Calu3 (cell line): ENCODE results near the gene CCDC70. TPM values are rescaled to one million over a fixed set of nuclear protein-coding genes. Genes with fewer than 3 reads are reported as not detected.

Source experiments
- BruUV-seq: library from RNA; stranded (reverse); fragments of 400-500 nt; replicated peaks from 2 replicates; lab custom pipeline; 2021; lab: Mats Ljungman, UMichigan
- CTCF ChIA-PET: fragments of 300-600 bp; sonication (Branson Sonifier 250); formaldehyde crosslinking; loops from one replicate; lab custom pipeline; 2022; ENCODE audit warnings: antibody characterized with exemption; lab: Charles Lee
- DNase-seq: peaks from one replicate; pipeline ENCODE4 v3.0.0; 2022
- H3K27ac Mint-ChIP-seq: one replicate; pipeline ENCODE4 v1.8.0; 2022; ENCODE audit warnings: mixed read lengths; ENCODE audit not compliant: unreplicated experiment
- H3K27me3 Mint-ChIP-seq: one replicate; pipeline ENCODE4 v1.8.0; 2022; ENCODE audit warnings: mixed read lengths; ENCODE audit not compliant: unreplicated experiment
- H3K36me3 Mint-ChIP-seq: one replicate; pipeline ENCODE4 v1.8.0; 2022; ENCODE audit warnings: mild to moderate bottlenecking, moderate library complexity, mixed read lengths; ENCODE audit not compliant: insufficient read depth, unreplicated experiment
- H3K4me1 Mint-ChIP-seq: one replicate; pipeline ENCODE4 v1.8.0; 2022; ENCODE audit warnings: mild to moderate bottlenecking, low read depth, mixed read lengths; ENCODE audit not compliant: unreplicated experiment
- H3K4me3 Mint-ChIP-seq: one replicate; pipeline ENCODE4 v1.8.0; 2022; ENCODE audit warnings: mild to moderate bottlenecking, low read depth, moderate library complexity, mixed read lengths; ENCODE audit not compliant: unreplicated experiment
- H3K9me3 Mint-ChIP-seq: one replicate; pipeline ENCODE4 v1.8.0; 2022; ENCODE audit warnings: low read depth, mixed read lengths; ENCODE audit not compliant: unreplicated experiment
- CTCF ChIP-seq: fragments of 200-600 bp; IDR thresholded peaks from one replicate; pipeline ENCODE4 v1.8.0; 2022; ENCODE audit warnings: antibody characterized with exemption; ENCODE audit not compliant: unreplicated experiment
- intact Hi-C: fragments of 100-400 bp; cut with micrococcal nuclease; formaldehyde crosslinking; loops from one replicate; pipeline ENCODE4 v1.10.0; 2022; ENCODE audit not compliant: unreplicated experiment
- total RNA-seq: library from RNA; stranded (reverse); gene quantifications from 2 replicates; pipeline ENCODE4 v1.2.3, GENCODE V29; 2022

CCDC70 gene
- total RNA-seq, 1 experiment from 2014 or later, result not detected

- peaks cover 11% of the 10 kb centered on the region for H3K4me1 Mint-ChIP-seq
- H3K9me3 Mint-ChIP-seq, result no peaks in the 10 kb centered on the region
- intact Hi-C loops, result no loop called here
- H3K27me3 Mint-ChIP-seq, result peaks cover 54% of the 10 kb centered on the region
- DNase-seq, result no peak
- BruUV-seq, result no TSS peak
- H3K36me3 Mint-ChIP-seq, result no peaks in the 10 kb centered on the region
- TF ChIP-seq CTCF, result no peak
- CTCF ChIA-PET, result no interaction called here
- no peak overlapping the region for H3K4me3 Mint-ChIP-seq
- H3K27ac Mint-ChIP-seq, result no peak overlapping the region
Observed at GRCh38 chr13:51840917-51841316, 20.9 kb upstream of the CCDC70 start.

- TF ChIP-seq CTCF, result no peak
- Mint-ChIP-seq H3K4me1 (peaks cover 11% of the 10 kb centered on the region), H3K4me3 (no peak overlapping the region), H3K36me3 (no peaks in the 10 kb centered on the region), H3K27ac (no peak overlapping the region), H3K9me3 (no peaks in the 10 kb centered on the region), H3K27me3 (peaks cover 46% of the 10 kb centered on the region)
- no TSS peak for BruUV-seq
- intact Hi-C loops, result no loop called here
- CTCF ChIA-PET, result no interaction called here
- DNase-seq, result no peak
Observed at GRCh38 chr13:51841732-51842131, 20.0 kb upstream of the CCDC70 start.

- CTCF ChIA-PET, result no interaction called here
- intact Hi-C loops, result no loop called here
- Mint-ChIP-seq H3K9me3 (no peaks in the 10 kb centered on the region), H3K27me3 (peaks cover 30% of the 10 kb centered on the region), H3K4me3 (no peak overlapping the region), H3K36me3 (no peaks in the 10 kb centered on the region), H3K27ac (no peak overlapping the region), H3K4me1 (peaks cover 11% of the 10 kb centered on the region)
- no peak for DNase-seq
- BruUV-seq, result no TSS peak
- TF ChIP-seq CTCF, result no peak
Observed at GRCh38 chr13:51843529-51843928, 18.2 kb upstream of the CCDC70 start.

DNA sequence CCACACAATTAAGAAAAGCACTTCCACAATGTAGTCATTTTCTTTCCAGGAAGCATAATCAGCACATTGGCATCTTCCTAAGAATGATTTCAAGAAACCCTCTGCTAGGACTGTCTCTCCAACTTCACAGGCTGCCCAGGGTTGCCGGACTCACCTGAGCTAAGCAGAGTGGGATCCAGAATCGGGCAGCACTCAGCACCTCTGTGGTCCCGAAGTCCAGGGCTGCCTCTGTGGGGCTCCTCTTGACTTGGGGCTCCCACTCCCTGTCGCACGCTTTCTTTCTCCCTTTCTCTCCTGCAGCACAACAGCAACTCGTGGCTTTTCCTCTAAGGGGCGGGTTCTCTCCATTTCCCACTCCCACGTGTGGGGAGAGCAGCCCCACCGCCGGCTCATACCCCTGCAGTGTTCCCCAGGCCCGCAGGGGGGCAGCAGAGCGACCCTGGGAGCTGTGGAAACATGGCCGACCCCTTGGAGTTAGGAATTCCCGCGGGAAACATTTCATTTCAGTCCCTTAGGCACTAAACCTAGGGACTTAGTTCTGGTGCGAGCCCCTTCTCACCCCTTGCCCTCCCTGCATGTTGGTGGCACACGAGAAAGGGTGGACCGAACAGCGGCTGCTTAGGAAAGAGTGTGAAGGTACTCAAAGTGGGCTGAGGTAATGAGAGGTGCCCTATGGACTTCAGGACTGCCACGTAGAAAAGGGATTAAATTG, 16.8 kb upstream of the CCDC70 start, which contains the start of gene TMEM272:
TSS of gene TMEM272 (minus strand) at position 316 of the 712 bp plus-strand sequence. CDS start 6,647 bp downstream, outside the sequence.
- Mint-ChIP-seq H3K36me3 (no peaks in the 10 kb centered on the region), H3K4me1 (peaks cover 11% of the 10 kb centered on the region), H3K27ac (no peak within 1 kb of the TSS), H3K27me3 (peaks cover 30% of the 10 kb centered on the region), H3K9me3 (no peaks in the 10 kb centered on the region), H3K4me3 (peak within 1 kb of the TSS; percentile 56)
- CTCF ChIA-PET, result no interaction called here
- intact Hi-C loops, result no loop called here
- peak; percentile 70 for TF ChIP-seq CTCF
- no TSS peak for BruUV-seq
- peak; percentile 74 for DNase-seq
